GM12892 (cell line): Measurements from ENCODE around the gene AOC3.

ENCODE experiments used
- POLR2A ChIP-seq: IDR thresholded peaks from 2 replicates; pipeline ENCODE4 v1.6.1; 2011; ENCODE audit warnings: low read depth, low read length, control low read depth
- TAF1 ChIP-seq: IDR thresholded peaks from 2 replicates; pipeline ENCODE4 v1.6.1; 2011; ENCODE audit warnings: low read depth, mild to moderate bottlenecking, control low read depth, low read length, borderline replicate concordance

- TF ChIP-seq POLR2A (no peak), TAF1 (no peak)
Measured at GRCh38 chr17:42852351-42852750, 1.4 kb downstream of the AOC3 start.
